Occipital lobe (tissue), 3 donors: ENCODE results near the gene CSH2. TPM values are rescaled to one million over a fixed set of nuclear protein-coding genes. Genes with fewer than 3 reads are reported as not detected.
A peak's percentile ranks its signal among the peaks of the same experiment; 100 is the strongest.

ENCODE experiments used
- DNase-seq: peaks from one replicate; lab custom pipeline; 2025; lab: John Stamatoyannopoulos, UW
- small RNA-seq: library from RNA; depleted of rRNA; stranded (forward); fragments of <200 nt; gene quantifications from one replicate; pipeline ENCODE3, GENCODE V24; 2014
- total RNA-seq: library from RNA; depleted of rRNA; stranded (reverse); fragments of >200 nt; gene quantifications from one replicate; pipeline ENCODE4 v1.2.3, GENCODE V29; 2014

The CSH2 gene
- total RNA-seq, 1 donor from 2014 or later, result not detected

DNA sequence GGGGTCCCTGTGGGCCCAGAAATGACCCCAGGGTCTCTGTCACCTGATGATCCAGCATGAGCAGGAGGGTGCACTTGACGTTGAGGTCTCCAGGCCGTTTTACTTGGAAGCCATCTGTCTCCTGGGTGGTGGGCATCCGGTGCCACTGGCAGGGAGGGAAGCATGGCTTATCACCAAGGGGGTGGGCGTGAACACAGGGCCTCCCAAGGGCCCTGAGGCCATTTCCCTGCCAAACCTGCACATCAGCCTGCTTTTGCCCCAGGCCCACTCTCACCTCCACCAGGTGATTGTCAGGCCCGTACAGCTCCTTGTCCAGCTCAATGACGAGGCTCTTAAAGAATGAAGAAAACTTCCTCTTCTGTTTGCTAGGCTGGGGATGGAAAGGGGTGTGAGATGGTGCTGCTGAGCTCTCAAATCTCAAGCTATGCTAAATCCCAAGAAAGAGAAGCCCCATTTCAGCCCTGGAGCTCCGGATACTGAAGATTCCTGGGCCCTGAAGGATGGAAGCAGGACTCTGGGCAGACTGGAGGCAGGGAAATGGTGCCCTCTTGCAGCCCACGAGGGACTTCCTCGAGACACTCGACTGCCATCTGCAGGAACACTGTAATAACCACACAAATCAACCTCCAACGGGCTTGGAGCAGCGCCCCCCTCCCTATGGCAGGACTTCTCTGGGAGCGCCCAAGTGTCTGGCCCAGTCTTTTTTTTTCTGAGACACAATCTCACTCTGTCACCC lies 38.9 kb downstream of the CSH2 start:
- DNase-seq, result no peak

DNA sequence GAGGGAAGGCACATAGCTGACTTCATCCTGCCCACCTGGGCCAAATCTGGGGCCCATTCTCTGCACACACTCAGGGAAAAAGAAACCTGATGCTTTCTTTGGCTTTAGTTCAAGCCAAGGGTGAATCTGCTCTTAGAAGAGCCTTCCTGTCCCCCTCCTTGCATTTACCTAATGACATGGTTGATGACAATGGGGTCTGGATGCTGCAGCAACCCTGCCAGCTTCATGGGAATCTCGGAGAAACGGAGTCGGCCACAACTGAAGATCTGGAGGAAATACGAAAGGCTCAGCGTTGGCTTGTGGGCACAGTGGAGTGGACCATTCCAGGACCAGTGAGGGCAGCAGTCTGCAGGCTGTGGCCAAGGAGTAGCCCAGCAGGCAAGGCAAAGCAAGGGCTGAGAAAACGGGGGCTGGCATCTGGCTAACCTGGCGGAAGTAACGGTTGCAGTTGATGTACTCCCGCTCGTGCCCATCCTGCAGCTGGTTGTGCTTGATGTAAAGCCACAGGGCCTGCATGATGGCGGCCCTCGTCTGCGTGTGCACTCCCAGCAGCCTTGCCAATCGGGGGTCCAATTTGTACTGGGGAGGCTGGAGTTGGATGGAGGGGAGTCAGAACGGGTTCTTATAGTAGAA lies 39.6 kb downstream of the CSH2 start:
- no peak for DNase-seq

DNA sequence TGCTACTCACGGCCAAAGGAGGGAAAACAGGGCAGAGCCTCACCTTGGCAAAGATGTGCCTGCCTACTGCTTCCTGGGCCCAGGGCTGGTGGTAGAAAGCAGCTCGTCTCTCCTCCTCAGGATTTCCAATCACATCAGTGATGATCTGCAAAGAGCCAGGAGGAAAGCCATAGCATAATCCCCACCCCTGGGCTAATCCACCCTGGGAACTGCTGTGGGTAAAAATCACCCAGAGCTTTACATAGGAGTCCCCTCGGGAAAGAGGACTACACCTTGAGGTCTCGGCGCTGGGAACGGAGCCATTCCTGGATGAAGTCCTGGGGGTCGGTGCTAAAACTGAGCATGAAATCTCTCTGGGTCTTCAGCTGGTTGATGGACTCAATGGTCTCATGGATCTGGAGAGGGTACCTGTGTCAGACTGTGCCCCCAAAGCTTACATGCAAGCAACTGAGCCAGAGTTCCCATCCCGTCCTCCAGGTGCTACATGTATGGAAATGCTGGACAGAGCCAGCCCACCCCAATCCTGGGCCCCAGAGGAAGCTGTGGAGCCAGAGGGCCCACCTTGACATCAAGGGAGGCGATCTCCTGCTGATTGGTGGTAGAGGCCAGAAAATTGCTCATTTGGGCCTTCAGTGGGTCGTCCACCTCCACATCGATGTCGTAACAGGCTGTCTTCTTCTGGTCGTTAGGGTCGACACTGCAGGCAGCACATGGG lies 40.3 kb downstream of the CSH2 start:
- no peak for DNase-seq

DNA sequence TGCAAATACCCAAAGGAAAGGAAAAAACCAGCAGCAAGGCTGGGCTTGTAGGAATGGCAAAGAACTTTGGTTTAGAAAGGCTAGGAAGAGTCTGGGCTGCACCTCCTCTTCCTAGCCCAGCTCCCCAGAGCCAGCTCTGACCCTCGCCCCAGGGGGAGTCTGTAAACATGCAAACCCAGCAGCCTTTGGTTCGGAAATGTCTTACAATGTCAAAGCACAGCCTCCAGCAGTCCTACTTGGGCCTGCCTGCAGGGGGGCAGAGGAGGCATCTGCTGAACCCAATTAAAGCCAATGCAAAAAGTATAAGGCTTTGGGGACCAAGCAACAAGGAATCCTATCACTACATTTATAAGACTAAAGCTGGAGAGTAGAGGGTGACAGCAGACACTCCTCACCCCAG lies 41.0 kb downstream of the CSH2 start:
- no peak for DNase-seq

DNA sequence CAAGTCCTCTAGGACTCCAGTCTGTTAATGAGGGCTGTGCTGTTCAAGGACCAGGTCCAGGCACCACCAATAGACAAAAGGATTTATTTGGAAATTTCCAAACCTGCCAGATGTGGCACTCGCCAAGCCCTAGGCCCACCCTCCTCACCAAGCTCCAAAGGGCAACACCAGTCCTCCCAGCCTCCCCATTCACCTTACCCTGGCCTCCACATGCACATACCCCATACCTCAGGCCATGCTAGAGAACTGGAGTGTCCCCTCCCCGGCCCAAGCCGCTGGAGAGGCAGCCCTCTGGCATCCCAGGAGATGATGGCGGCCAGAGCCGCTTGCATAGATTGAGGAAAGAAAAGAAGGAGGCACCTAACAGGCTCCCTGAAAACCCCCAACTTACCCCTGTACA lies 41.5 kb downstream of the CSH2 start:
- DNase-seq, result no peak

DNA sequence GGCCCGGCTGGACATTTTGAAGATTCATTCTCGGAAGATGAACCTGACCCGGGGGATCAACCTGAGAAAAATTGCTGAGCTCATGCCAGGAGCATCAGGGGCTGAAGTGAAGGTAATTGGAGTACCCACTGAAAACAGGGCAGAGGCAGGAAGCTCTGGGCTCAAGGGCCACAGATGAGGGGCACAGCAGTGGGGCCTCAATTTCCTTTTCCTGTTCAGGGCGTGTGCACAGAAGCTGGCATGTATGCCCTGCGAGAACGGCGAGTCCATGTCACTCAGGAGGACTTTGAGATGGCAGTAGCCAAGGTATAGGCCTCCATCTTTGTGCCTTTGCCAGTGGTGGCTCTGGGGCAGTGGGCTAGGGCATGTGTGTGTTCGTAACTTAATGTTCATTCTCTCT lies 42.0 kb downstream of the CSH2 start:
- no peak for DNase-seq

DNA sequence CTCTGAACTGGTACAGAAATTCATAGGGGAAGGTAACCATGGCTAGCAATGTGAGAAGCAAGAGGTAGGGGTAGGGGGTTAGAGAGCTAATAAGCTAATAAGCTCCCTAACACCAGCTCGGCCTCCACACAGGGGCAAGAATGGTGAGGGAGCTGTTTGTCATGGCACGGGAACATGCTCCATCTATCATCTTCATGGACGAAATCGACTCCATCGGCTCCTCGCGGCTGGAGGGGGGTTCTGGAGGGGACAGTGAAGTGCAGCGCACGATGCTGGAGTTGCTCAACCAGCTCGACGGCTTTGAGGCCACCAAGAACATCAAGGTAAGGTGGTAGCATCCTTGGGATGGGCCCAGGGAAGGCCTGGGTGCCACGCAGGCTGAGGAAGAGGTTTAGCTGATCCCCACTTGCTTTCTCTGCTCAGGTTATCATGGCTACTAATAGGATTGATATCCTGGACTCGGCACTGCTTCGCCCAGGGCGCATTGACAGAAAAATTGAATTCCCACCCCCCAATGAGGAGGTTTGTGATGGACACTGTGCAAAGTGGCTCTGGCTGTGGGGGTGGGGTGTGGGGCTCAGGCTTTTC lies 42.5 kb downstream of the CSH2 start:
- DNase-seq, result no peak

DNA sequence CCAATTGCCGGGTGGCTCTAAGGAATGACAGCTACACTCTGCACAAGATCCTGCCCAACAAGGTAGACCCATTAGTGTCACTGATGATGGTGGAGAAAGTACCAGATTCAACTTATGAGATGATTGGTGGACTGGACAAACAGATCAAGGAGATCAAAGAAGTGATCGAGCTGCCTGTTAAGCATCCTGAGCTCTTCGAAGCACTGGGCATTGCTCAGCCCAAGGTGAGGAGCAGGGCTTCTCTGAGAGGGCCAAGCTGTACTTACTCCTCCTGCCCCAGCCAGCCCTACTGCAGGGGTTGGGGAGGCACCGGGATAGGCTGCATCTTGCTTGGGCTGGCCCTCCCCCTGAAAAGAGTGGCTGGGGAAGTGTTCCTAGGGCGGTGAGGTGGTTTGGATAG lies 43.2 kb downstream of the CSH2 start:
- DNase-seq, result no peak

DNA sequence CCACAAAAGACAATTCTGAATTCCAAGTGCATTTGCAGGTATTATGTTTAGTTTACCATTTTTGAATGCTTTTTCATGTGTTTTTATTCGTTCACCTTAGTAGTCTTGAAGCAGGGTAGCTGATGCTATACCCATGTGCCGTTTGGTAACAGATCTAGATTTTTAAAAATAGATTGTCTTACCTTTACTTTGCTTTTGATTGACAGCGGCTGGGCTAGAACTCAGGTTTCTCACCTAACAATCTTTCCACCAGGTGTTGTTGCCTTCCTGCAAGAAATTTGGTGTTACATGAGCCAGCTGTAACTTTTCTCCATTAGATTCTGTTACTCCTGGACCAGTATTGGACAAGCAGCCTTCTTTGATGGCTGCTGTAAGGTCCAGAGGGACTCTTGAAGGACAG lies 44.5 kb downstream of the CSH2 start:
- no peak for DNase-seq

DNA sequence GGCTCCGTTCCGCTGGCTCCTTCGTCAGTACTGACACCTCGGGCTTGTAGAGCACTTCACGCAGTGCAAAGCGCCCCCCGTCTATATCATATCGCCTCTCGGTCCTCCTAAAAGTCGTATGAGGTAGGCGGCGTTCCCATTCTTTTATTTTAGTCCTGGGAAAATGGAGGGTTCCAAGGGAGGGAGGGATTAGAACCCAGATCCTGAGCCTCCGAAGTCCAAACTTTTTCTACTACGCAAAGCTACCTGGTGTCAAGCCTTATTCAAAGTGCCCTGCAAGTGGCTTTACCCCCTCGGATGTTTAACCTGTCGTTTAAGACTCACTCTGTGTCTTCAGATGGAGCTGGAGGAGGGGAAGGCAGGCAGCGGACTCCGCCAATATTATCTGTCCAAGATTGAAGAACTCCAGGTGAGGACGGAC lies 45.7 kb downstream of the CSH2 start:
- no peak for DNase-seq

DNA sequence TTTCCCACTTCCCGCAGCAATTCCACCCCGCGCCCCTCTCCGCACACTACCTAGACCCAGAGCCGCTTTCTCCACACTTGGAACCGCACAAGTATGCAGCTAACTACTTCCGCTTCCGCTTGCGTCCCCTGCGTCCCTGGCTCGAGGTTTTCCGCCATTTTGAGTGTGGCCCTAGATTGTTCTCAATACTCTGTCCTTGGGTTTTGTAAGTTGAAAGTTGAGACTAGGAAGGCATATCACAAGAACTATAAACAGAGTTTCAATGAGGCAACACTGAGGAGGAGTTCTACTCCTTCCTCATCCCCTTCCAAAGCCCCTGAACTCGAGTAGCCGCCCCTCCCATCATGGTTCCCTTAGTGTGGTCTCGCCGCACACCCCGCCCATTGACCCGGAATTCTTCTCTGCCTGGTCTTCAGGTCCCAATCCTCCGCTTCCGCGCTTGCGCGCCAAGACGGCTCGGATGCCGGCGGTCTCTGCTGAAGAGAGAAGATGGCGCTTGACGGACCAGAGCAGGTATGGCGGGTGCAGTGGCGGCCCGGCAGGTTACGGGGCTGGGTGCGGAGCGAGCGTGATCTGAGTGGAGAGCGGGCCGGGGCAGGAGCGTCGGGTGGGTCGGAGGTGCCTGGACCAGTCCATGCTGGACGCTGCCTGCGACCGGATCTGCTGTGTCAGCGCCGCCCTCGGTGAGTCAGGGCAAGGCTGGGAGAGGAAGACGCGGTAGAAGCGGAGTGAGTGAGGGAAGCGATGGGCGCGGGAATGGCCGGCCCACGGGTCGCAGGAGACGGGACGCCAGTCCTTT lies 46.3 kb downstream of the CSH2 start, which contains the start of the genes FTSJ3 and PSMC5:
TSS of gene FTSJ3 (minus strand) at position 662 of the 799 bp plus-strand sequence. CDS start 761 bp downstream, outside the sequence.
TSS of gene PSMC5 (plus strand) at position 430 of the 799 bp plus-strand sequence. CDS start at position 490, 60 bp downstream.
- peak; percentile 96 for DNase-seq

DNA sequence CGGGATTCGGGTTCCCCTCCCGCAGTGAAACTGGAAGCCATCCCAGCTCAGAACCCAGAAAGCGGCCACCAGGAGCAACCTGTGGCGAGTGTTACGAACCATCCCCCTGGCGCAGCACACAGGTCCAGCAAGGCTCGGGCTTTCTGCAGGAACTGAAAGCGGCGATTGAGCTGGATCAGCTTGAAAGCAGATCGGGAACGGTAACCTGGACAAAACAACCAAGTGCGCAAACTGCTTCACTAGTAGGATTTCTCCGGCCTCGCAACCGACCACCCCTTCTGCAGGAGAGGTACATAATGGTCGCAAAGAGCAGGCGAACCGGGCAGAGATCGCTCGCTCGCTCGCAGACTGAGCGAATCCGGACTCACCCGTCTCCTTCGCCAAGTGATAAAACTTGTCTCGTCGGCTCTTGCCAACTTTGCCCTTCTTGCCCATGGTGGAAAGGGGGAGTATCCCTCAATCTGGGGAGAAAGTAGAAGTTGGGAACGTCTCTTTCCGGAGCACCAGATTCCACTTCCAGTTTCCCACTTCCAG lies 46.9 kb downstream of the CSH2 start:
- DNase-seq, result no peak

DNA sequence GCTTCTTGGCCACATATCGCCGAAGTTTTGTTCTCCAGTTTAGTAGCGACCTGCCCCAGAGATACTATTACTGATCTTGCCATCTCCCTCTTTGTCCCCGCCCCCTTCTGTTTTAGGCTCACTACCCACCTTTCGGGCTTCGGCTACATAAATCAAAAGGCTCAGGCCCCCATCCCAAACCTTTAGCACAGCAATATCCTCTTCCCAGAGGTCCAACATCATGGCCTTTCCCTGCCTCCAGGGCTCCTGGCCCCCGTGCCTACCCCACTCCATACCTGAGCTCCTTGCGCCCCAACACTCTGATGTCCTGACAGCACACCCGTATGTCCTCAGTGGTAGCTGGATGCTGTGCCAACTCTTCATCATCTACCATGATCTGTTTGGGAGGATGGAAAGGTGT lies 49.1 kb downstream of the CSH2 start:
- no peak for DNase-seq

DNA sequence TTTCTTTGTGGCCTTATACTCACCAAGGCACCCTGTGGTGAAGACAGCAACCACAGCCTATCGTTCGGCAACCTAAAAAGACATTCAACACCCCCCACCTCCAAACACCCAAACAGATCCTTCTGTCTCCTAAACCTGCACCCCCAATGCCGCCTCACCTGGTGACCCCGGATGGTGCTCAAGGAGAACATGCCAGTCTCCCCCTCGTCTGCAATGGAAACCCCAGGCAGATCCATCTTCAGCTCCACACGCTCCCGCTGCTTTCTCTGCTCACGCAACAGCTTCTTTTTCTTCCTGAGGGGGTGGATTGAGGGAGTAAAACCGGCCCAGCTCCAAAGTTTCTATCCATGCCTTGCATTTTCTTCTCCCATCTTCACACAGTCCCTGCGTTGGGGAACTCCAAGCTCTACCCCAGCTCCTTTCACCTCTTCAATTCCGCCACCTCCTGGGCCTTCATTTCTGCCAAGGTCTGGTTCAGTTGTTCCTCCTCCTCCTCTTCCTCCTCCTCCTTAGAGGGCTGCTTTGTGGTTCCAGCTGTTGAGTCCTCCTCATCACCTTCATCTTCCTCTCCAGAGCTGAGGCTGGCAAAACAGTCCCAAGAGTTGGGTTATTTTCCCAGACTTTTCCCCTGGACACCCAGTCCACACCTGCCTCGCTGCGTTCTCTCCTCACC lies 49.7 kb downstream of the CSH2 start:
- DNase-seq, result no peak

DNA sequence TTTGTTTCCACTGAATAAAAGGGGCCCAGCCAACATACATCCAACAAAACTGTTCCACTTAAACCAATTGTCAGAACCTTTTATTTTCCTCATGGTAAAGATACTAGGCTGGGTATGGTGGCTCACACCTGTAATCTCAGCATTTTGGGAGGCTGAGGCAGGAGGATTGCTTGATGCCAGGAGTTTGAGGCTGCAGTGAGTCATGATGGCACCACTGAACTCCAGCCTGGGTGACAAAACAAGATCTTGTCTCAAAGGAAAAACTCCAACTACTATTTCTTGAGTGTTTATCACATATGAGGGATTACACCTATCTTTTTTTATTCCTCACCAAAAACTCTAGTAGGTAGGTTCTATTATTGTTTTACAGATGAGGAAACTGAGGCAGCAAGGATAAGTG lies 50.9 kb downstream of the CSH2 start:
- no peak for DNase-seq

Small RNA genes within 50 kb of the gene (small RNA-seq; reads per million reads assigned to genes)
- gene AC040958.1, result not detected
- not detected for gene AC127029.1
- gene GH1, result not detected

Other genes with a start within 250 kb of the CSH2 start
- 15.0 TPM for gene LIMD2, start 173.6 kb downstream of the CSH2 start, total RNA-seq
- gene STRADA, start 131.9 kb downstream of the CSH2 start, total RNA-seq, result 27.8 TPM
- 49.9 TPM for gene CCDC47, start 100.1 kb downstream of the CSH2 start, total RNA-seq
- gene DDX42, start 99.5 kb downstream of the CSH2 start, total RNA-seq, result 73.5 TPM
- 38.8 TPM for gene PSMC5, start 46.2 kb downstream of the CSH2 start, total RNA-seq
- gene FTSJ3, start 46.0 kb downstream of the CSH2 start, total RNA-seq, result 40.4 TPM
- 13.1 TPM for gene SMARCD2, start 31.0 kb downstream of the CSH2 start, total RNA-seq
- not detected for gene GH2, start 8.3 kb upstream of the CSH2 start, total RNA-seq
- not detected for gene CSH1, start 22.9 kb upstream of the CSH2 start, total RNA-seq
- not detected for gene CSHL1, start 37.6 kb upstream of the CSH2 start, total RNA-seq
- not detected for gene GH1, start 45.2 kb upstream of the CSH2 start, total RNA-seq
- gene CD79B, start 58.7 kb upstream of the CSH2 start, total RNA-seq, result not detected
- gene SCN4A, start 99.2 kb upstream of the CSH2 start, total RNA-seq, result not detected
- 0.78 TPM for gene PRR29, start 124.7 kb upstream of the CSH2 start, total RNA-seq
- gene ICAM2, start 147.0 kb upstream of the CSH2 start, total RNA-seq, result 8.4 TPM